Muscle of leg (tissue), 11 donors: Measurements from ENCODE around the gene FERD3L. TPM values are rescaled to one million over a fixed set of nuclear protein-coding genes. Genes with fewer than 3 reads are reported as not detected.
A peak's percentile ranks its signal among the peaks of the same experiment; 100 is the strongest.

Experiments
- DNase-seq: peaks from one replicate; pipeline ENCODE4 v3.0.0; 2013
- H3K27ac ChIP-seq: one replicate; pipeline ENCODE4 v1.5.1; 2013; ENCODE audit warnings: mild to moderate bottlenecking, low read length, control low read depth
- H3K27me3 ChIP-seq: one replicate; pipeline ENCODE4 v1.6.1; 2013; ENCODE audit warnings: low read length; ENCODE audit not compliant: control insufficient read depth, insufficient read depth
- H3K36me3 ChIP-seq: one replicate; pipeline ENCODE4 v1.6.1; 2013; ENCODE audit warnings: low read length; ENCODE audit not compliant: control insufficient read depth, insufficient read depth
- H3K4me1 ChIP-seq: one replicate; pipeline ENCODE4 v1.6.1; 2013; ENCODE audit warnings: low read length; ENCODE audit not compliant: control insufficient read depth, insufficient read depth
- H3K4me3 ChIP-seq: one replicate; pipeline ENCODE4 v1.5.1; 2013; ENCODE audit warnings: low read length, control low read depth
- H3K9me3 ChIP-seq: replicated peaks from 2 replicates; pipeline ENCODE4 v1.6.1; 2013; ENCODE audit warnings: low read depth, low read length; ENCODE audit not compliant: control insufficient read depth
- WGBS: methylation state at CpG from one replicate; pipeline ENCODE4 v1.1.5; 2013; ENCODE audit warnings: missing lambda C conversion rate; ENCODE audit not compliant: insufficient coverage; 5-methylcytosine and 5-hydroxymethylcytosine counted together
- polyA plus RNA-seq, 8 donors: library from polyadenylated mRNA; unstranded; fragments of 120-200 nt; gene quantifications; one replicate each; pipeline versions ENCODE4 v1.2.1 to v1.2.3, GENCODE V29; 2013; ENCODE audit warnings: inconsistent platforms in 1 of 8, low replicate concordance in 1 of 8; ENCODE audit not compliant: insufficient read length in 8 of 8, insufficient read depth in 1 of 8
- total RNA-seq: library from RNA; stranded (reverse); fragments of 120-200 nt; gene quantifications from one replicate; pipeline ENCODE4 v1.2.4, GENCODE V29; 2013

FERD3L gene
- total and polyA plus RNA-seq, 9 donors: not detected

- Histone ChIP-seq H3K36me3 (no peaks in the 10 kb centered on the region), H3K9me3 (no peaks in the 10 kb centered on the region), H3K27ac (no peak overlapping the region), H3K27me3 (peaks cover 32% of the 10 kb centered on the region), H3K4me1 (peaks cover 7% of the 10 kb centered on the region), H3K4me3 (no peak overlapping the region)
- DNase-seq: no peak
- 10% methylated on average over 17 of the region's 30 CpGs for WGBS
Observed at GRCh38 chr7:19143881-19144574, 1.2 kb downstream of the FERD3L start.

- H3K27ac ChIP-seq: no peak overlapping the region
- H3K4me3 ChIP-seq: no peak overlapping the region
- peaks cover 7% of the 10 kb centered on the region for H3K4me1 ChIP-seq
- H3K27me3 ChIP-seq: peaks cover 16% of the 10 kb centered on the region
- WGBS: no CpG with 5 or more reads among the region's 4 CpGs
- H3K9me3 ChIP-seq: no peaks in the 10 kb centered on the region
- H3K36me3 ChIP-seq: no peaks in the 10 kb centered on the region
- DNase-seq: no peak
Observed at GRCh38 chr7:19139706-19140327, 5.4 kb downstream of the FERD3L start.

- H3K4me3 ChIP-seq: no peak overlapping the region
- no CpG with 5 or more reads among the region's 4 CpGs for WGBS
- H3K4me1 ChIP-seq: no peaks in the 10 kb centered on the region
- H3K36me3 ChIP-seq: no peaks in the 10 kb centered on the region
- no peaks in the 10 kb centered on the region for H3K27me3 ChIP-seq
- H3K27ac ChIP-seq: no peak overlapping the region
- DNase-seq: peak; percentile 50
- H3K9me3 ChIP-seq: no peaks in the 10 kb centered on the region
Observed at GRCh38 chr7:19133886-19134285, 11.3 kb downstream of the FERD3L start.

- WGBS: 46% methylated on average over 2 of the region's 4 CpGs
- H3K27me3 ChIP-seq: no peaks in the 10 kb centered on the region
- H3K36me3 ChIP-seq: no peaks in the 10 kb centered on the region
- no peak overlapping the region for H3K4me3 ChIP-seq
- no peak overlapping the region for H3K27ac ChIP-seq
- no peaks in the 10 kb centered on the region for H3K4me1 ChIP-seq
- H3K9me3 ChIP-seq: no peaks in the 10 kb centered on the region
- DNase-seq: no peak
Observed at GRCh38 chr7:19133390-19133789, 11.8 kb downstream of the FERD3L start.

GRCh38 chr7:19128856-19129255 lies 16.4 kb downstream of the FERD3L start:
- H3K27ac ChIP-seq: no peak overlapping the region
- H3K36me3 ChIP-seq: no peaks in the 10 kb centered on the region
- H3K4me1 ChIP-seq: no peaks in the 10 kb centered on the region
- no peak for DNase-seq
- no peak overlapping the region for H3K4me3 ChIP-seq
- no peaks in the 10 kb centered on the region for H3K9me3 ChIP-seq
- no peaks in the 10 kb centered on the region for H3K27me3 ChIP-seq
- WGBS: no CpG with 5 or more reads among the region's 1 CpG

GRCh38 chr7:19121977-19122588 lies 23.1 kb downstream of the FERD3L start:
- H3K4me3 ChIP-seq: no peak overlapping the region
- H3K9me3 ChIP-seq: no peaks in the 10 kb centered on the region
- H3K36me3 ChIP-seq: no peaks in the 10 kb centered on the region
- no CpG with 5 or more reads among the region's 2 CpGs for WGBS
- H3K27ac ChIP-seq: no peak overlapping the region
- H3K4me1 ChIP-seq: peaks cover 14% of the 10 kb centered on the region
- DNase-seq: peak; percentile 76
- H3K27me3 ChIP-seq: peaks cover 30% of the 10 kb centered on the region

GRCh38 chr7:19119870-19120486 lies 25.2 kb downstream of the FERD3L start:
- H3K27ac ChIP-seq: no peak overlapping the region
- WGBS: 70% methylated on average over 5 of the region's 10 CpGs
- no peaks in the 10 kb centered on the region for H3K36me3 ChIP-seq
- no peak overlapping the region for H3K4me3 ChIP-seq
- H3K27me3 ChIP-seq: peaks cover 45% of the 10 kb centered on the region
- H3K9me3 ChIP-seq: no peaks in the 10 kb centered on the region
- H3K4me1 ChIP-seq: peaks cover 21% of the 10 kb centered on the region
- no peak for DNase-seq

GRCh38 chr7:19119372-19119771 lies 25.8 kb downstream of the FERD3L start:
- Histone ChIP-seq H3K4me3 (no peak overlapping the region), H3K36me3 (no peaks in the 10 kb centered on the region), H3K4me1 (peaks cover 21% of the 10 kb centered on the region), H3K27ac (no peak overlapping the region), H3K27me3 (peaks cover 45% of the 10 kb centered on the region), H3K9me3 (no peaks in the 10 kb centered on the region)
- no peak for DNase-seq
- WGBS: 32% methylated on average over 2 of the region's 8 CpGs

- peaks cover 21% of the 10 kb centered on the region for H3K4me1 ChIP-seq
- no peaks in the 10 kb centered on the region for H3K36me3 ChIP-seq
- peaks cover 45% of the 10 kb centered on the region for H3K27me3 ChIP-seq
- H3K27ac ChIP-seq: no peak overlapping the region
- no peak for DNase-seq
- H3K4me3 ChIP-seq: peak overlapping the region; percentile 53
- WGBS: 27% methylated on average over 20 of the region's 28 CpGs
- no peaks in the 10 kb centered on the region for H3K9me3 ChIP-seq
Observed at GRCh38 chr7:19118636-19119371, 26.4 kb downstream of the FERD3L start.
